HCT116 (cell line): ENCODE measurements around the gene C9orf85. TPM values are rescaled to one million over a fixed set of nuclear protein-coding genes. Genes with fewer than 3 reads are reported as not detected.

Experiments
- ATAC-seq: fragments of 200-7000 bp; cut with Tn5 transposase; 2 replicates; pipeline ENCODE4 v1.9.1; 2020; ENCODE audit warnings: mild to moderate bottlenecking, moderate library complexity
- BruUV-seq: library from RNA; stranded (reverse); fragments of 400-500 nt; replicated peaks from 2 replicates; lab custom pipeline; 2021; lab: Mats Ljungman, UMichigan
- CTCF ChIA-PET: fragments of 300-600 bp; sonication (Branson Sonifier 250); formaldehyde crosslinking; loops from one replicate; lab custom pipeline; 2021; ENCODE audit warnings: antibody characterized with exemption; lab: Charles Lee
- POLR2A ChIA-PET: fragments of 300-600, 350-600 bp; sonication (Branson Sonifier 250); formaldehyde crosslinking; loops from one replicate; lab custom pipeline; 2021; ENCODE audit warnings: antibody characterized with exemption; lab: Charles Lee
- RAD21 ChIA-PET, 2 experiments: fragments of 300-600 bp; sonication (Branson Sonifier 250); formaldehyde crosslinking; loops; one replicate each; lab custom pipeline; 2023; ENCODE audit warnings: low total read pairs in 2 of 2; ENCODE audit not compliant: uncharacterized antibody in 2 of 2, unreplicated experiment in 2 of 2, low non-redundant PET in 1 of 2; lab: Charles Lee
- DNase-seq: peaks from one replicate; pipeline ENCODE4 v3.0.0-alpha.2; 2010; ENCODE audit warnings: low read depth, low spot score
- H2AFZ ChIP-seq: fragments of 200-600 bp; shearing (Covaris generic), sonication (generic); 2 replicates; pipeline ENCODE4 v1.6.1; 2017; ENCODE audit warnings: low read depth, mixed run types, mixed read lengths, antibody characterized with exemption, low read length; ENCODE audit not compliant: poor library complexity, severe bottlenecking
- H3K27ac ChIP-seq: 2 replicates; pipeline ENCODE4 v1.5.1; 2012; ENCODE audit warnings: low read depth, low read length
- H3K27me3 ChIP-seq: fragments of 200-600 bp; sonication (generic); 2 replicates; pipeline ENCODE4 v1.6.1; 2016; ENCODE audit warnings: mixed run types, low read length, mixed read lengths; ENCODE audit not compliant: insufficient read depth
- H3K36me3 ChIP-seq, 2 experiments: fragments of 200-500 bp in 1 of 2; fragments of 200-600 bp in 1 of 2; sonication (Bioruptor generic) in 1 of 2; sonication (generic) in 1 of 2; 2 replicates each; pipeline versions ENCODE4 v1.5.1 to v1.6.1; 2014 to 2016; ENCODE audit warnings: low read length in 2 of 2, inconsistent platforms in 1 of 2, mixed read lengths in 1 of 2, mixed run types in 1 of 2; ENCODE audit not compliant: insufficient read depth in 2 of 2, control insufficient read depth in 1 of 2
- H3K4me1 ChIP-seq, 2 experiments: fragments of 200-600 bp in 1 of 2; sonication (generic) in 1 of 2; 2 replicates each; pipeline versions ENCODE4 v1.5.1 to v1.6.1; 2012 to 2017; ENCODE audit warnings: low read length in 2 of 2, inconsistent platforms in 1 of 2, mild to moderate bottlenecking in 1 of 2, mixed read lengths in 1 of 2, mixed run types in 1 of 2, moderate library complexity in 1 of 2; ENCODE audit not compliant: insufficient read depth in 2 of 2, control insufficient read depth in 1 of 2
- H3K4me2 ChIP-seq: fragments of 200-600 bp; sonication (generic); 2 replicates; pipeline ENCODE4 v1.6.1; 2017; ENCODE audit warnings: mixed run types, low read length, mixed read lengths
- H3K4me3 ChIP-seq, 2 experiments: fragments of 200-600 bp in 1 of 2; sonication (generic) in 1 of 2; replicated peaks in 1 of 2; 2 replicates each; pipeline ENCODE4 v1.5.1; 2011 to 2016; ENCODE audit warnings: low read length in 2 of 2, control low read depth in 1 of 2, low read depth in 1 of 2, mild to moderate bottlenecking in 1 of 2, mixed read lengths in 1 of 2, mixed run types in 1 of 2
- H3K79me2 ChIP-seq: fragments of 200-600 bp; sonication (generic); 2 replicates; pipeline ENCODE4 v1.6.1; 2017; ENCODE audit warnings: mild to moderate bottlenecking, mixed run types, low read length, moderate library complexity, mixed read lengths; ENCODE audit not compliant: insufficient read depth
- H3K9ac ChIP-seq: fragments of 200-600 bp; sonication (generic); 2 replicates; pipeline ENCODE4 v1.6.1; 2016; ENCODE audit warnings: low read length, mixed read lengths
- H3K9me2 ChIP-seq: fragments of 200-600 bp; sonication (generic), shearing (Covaris generic); 2 replicates; pipeline ENCODE4 v1.6.1; 2017; ENCODE audit warnings: mixed run types, mild to moderate bottlenecking, moderate library complexity; ENCODE audit not compliant: insufficient read depth
- H3K9me3 ChIP-seq, 2 experiments: fragments of 200-500 bp in 1 of 2; fragments of 200-600 bp in 1 of 2; sonication (Bioruptor generic) in 1 of 2; sonication (generic) in 1 of 2; 2 replicates each; pipeline ENCODE4 v1.6.1; 2014 to 2017; ENCODE audit warnings: low read length in 2 of 2, mixed read lengths in 2 of 2, inconsistent platforms in 1 of 2, low read depth in 1 of 2, mild to moderate bottlenecking in 1 of 2, mixed run types in 1 of 2, moderate library complexity in 1 of 2; ENCODE audit not compliant: control insufficient read depth in 1 of 2, insufficient read depth in 1 of 2
- H4K20me1 ChIP-seq: fragments of 200-600 bp; sonication (generic), shearing (Covaris generic); 2 replicates; pipeline ENCODE4 v1.6.1; 2017; ENCODE audit warnings: mixed run types, mild to moderate bottlenecking, moderate library complexity; ENCODE audit not compliant: insufficient read depth
- CTCF ChIP-seq, 3 experiments: fragments of 200-600 bp in 1 of 3; sonication (generic) in 1 of 3; IDR thresholded peaks in 2 of 3; conservative IDR thresholded peaks in 1 of 3; 2 replicates each; pipeline ENCODE4 v1.5.1; 2012 to 2017; ENCODE audit warnings: low read depth in 2 of 3, low read length in 2 of 3, antibody characterized with exemption in 1 of 3, borderline replicate concordance in 1 of 3, control low read depth in 1 of 3, mild to moderate bottlenecking in 1 of 3, mixed read lengths in 1 of 3, mixed run types in 1 of 3, moderate library complexity in 1 of 3; ENCODE audit not compliant: insufficient read depth in 1 of 3
- ELF1 ChIP-seq: IDR thresholded peaks from 2 replicates; pipeline ENCODE4 v1.6.1; 2012; ENCODE audit warnings: low read depth, borderline replicate concordance
- EZH2 ChIP-seq: fragments of 200-600 bp; sonication (generic); IDR thresholded peaks from 2 replicates; pipeline ENCODE4 v1.6.1; 2017; ENCODE audit warnings: antibody characterized with exemption, mixed run types
- EZH2phosphoT487 ChIP-seq: fragments of 200-600 bp; IDR thresholded peaks from 2 replicates; pipeline ENCODE4 v1.6.1; 2018; ENCODE audit warnings: antibody characterized with exemption, borderline replicate concordance
- FOSL1 ChIP-seq: IDR thresholded peaks from 2 replicates; pipeline ENCODE4 v1.6.1; 2012; ENCODE audit warnings: low read depth
- MAX ChIP-seq: IDR thresholded peaks from 2 replicates; pipeline ENCODE4 v1.6.1; 2012
- POLR2A ChIP-seq: IDR thresholded peaks from 2 replicates; pipeline ENCODE4 v1.7.0; 2011; ENCODE audit warnings: borderline replicate concordance; ENCODE audit not compliant: insufficient read depth, insufficient read length; ENCODE audit errors: extremely low read depth
- RAD21 ChIP-seq: IDR thresholded peaks from 2 replicates; pipeline ENCODE4 v1.6.1; 2012; ENCODE audit warnings: low read depth, mild to moderate bottlenecking
- SP1 ChIP-seq: IDR thresholded peaks from 2 replicates; pipeline ENCODE4 v1.6.1; 2012; ENCODE audit warnings: low read depth
- SRF ChIP-seq: IDR thresholded peaks from 2 replicates; pipeline ENCODE4 v1.6.1; 2012; ENCODE audit warnings: low read depth
- YY1 ChIP-seq: IDR thresholded peaks from 2 replicates; pipeline ENCODE4 v1.6.1; 2011; ENCODE audit warnings: low read length, low read depth, moderate library complexity, mild to moderate bottlenecking; ENCODE audit not compliant: insufficient replicate concordance; ENCODE audit errors: extremely low read depth
- ZBTB33 ChIP-seq: IDR thresholded peaks from 2 replicates; pipeline ENCODE4 v1.6.1; 2011; ENCODE audit warnings: mild to moderate bottlenecking, low read length, moderate library complexity; ENCODE audit not compliant: insufficient replicate concordance; ENCODE audit errors: extremely low read depth
- intact Hi-C: fragments of 100-400 bp; cut with micrococcal nuclease; formaldehyde crosslinking; loops from 2 replicates; pipeline ENCODE4 v1.10.0; 2022
- total RNA-seq: library from RNA; stranded (reverse); gene quantifications from one replicate; pipeline ENCODE4 v1.2.1, GENCODE V29; 2021; ENCODE audit not compliant: unreplicated experiment

Gene C9orf85
- total RNA-seq, 1 experiment from 2014 or later, result 12.4 TPM

GRCh38 chr9:71975833-71976232, 64.4 kb downstream of the C9orf85 start:
- BruUV-seq, result no TSS peak
- H3K79me2 ChIP-seq, result no peaks in the 10 kb centered on the region
- no peak overlapping the region for H3K4me3 ChIP-seq
- H4K20me1 ChIP-seq, result no peaks in the 10 kb centered on the region
- no peaks in the 10 kb centered on the region for H3K4me1 ChIP-seq
- H3K9ac ChIP-seq, result no peak overlapping the region
- intact Hi-C loops, result no loop called here
- no peak overlapping the region for H3K4me2 ChIP-seq
- ChIA-PET RAD21 (no interaction called here), POLR2A (interaction anchor here (1.7 kb wide), 1 partner anchor 65 kb away, joined by 5 read pairs; the partner anchor contains the start of genes ABHD17B and C9orf85), CTCF (interaction anchor here (1.0 kb wide), 1 partner anchor 10 kb away, joined by 3 read pairs; no protein-coding TSS in a partner anchor)
- no peaks in the 10 kb centered on the region for H3K9me3 ChIP-seq
- no peak overlapping the region for H2AFZ ChIP-seq
- TF ChIP-seq RAD21 (peak; percentile 49; the same call in 1 of the 2 replicates), EZH2phosphoT487 (no peak), ELF1 (no peak), POLR2A (no peak), ZBTB33 (no peak), YY1 (no peak), FOSL1 (no peak), EZH2 (no peak), MAX (no peak), CTCF (IDR thresholded peaks at IDR 0.05 in 2 of 3, conservative IDR thresholded peaks at IDR 0.05 in 1 of 3; ENCODE audit: borderline replicate concordance in 1 of 3, insufficient read depth in 1 of 3, low read depth in 2 of 3, low read length in 2 of 3) (peak in 2 of 3 experiments; percentile 25 to 31; a peak in 1 of 6 replicates), SP1 (no peak), SRF (no peak)
- no peaks in the 10 kb centered on the region; a peak in 1 of 4 replicates for H3K36me3 ChIP-seq
- no peak for DNase-seq
- no peaks in the 10 kb centered on the region for H3K27me3 ChIP-seq
- no peaks in the 10 kb centered on the region for H3K9me2 ChIP-seq
- no peak overlapping the region for H3K27ac ChIP-seq
- no peak for ATAC-seq
